Measurements from ENCODE around the gene DQX1. TPM values are rescaled to one million over a fixed set of nuclear protein-coding genes. Genes with fewer than 3 reads are reported as not detected.
A peak's percentile ranks its signal among the peaks of the same experiment; 100 is the strongest.
"Not testable (repeated sequence)": the region's sequence is repeated elsewhere in the genome, so short reads cannot be mapped to it uniquely, and the experiment has no call there.

The DQX1 gene
- total RNA-seq, 1 experiment from 2014 or later = 1.3 TPM

DNA sequence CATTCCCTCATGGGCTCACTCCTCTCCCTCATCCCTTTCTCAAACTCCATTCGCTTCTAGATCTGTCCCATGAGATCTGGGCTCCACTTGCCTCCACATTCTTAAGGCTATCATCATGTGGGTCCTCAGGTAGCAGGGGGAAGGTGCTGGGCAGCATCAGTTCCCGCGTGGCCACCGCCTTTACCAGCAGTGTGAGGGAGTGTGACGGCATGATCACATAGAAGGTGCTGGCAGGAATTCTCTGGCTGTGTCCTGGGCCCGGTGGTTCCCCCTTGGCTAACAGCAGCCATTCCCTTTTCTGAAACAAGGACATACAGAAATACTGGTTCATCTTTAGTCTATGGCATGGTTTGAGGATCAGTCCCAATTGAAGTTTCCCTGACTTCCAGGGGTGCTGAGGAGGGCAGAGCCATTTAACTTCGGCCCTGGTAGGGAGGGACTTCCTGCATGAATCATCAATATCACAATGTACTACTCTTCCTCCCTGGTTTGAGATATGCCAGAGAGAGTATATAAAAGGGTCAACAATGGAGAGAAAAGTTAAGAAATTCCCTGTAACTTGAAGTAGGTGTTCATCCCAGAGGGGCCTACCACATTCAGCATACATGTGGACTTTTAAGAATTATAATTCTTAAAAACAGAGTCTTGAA, 36.2 kb upstream of the DQX1 start:
- Mint-ChIP-seq H3K36me3 (no peaks in the 10 kb centered on the region), H3K4me1 (peaks cover 13% of the 10 kb centered on the region), H3K27ac (no peak overlapping the region), H3K27me3 (ENCODE audit: low read depth) (peaks cover 52% of the 10 kb centered on the region), H3K4me3 (no peak overlapping the region), H3K9me3 (no peaks in the 10 kb centered on the region)
- no peak for ATAC-seq
- ChIA-PET POLR2A (no interaction called here), CTCF (no interaction called here)
- TF ChIP-seq FOXJ3 (CRISPR knock-in tag; IDR thresholded peaks at IDR 0.05; ENCODE audit: borderline replicate concordance) (no peak), FOXK1 (CRISPR knock-in tag; IDR thresholded peaks at IDR 0.05) (no peak), ZNF396 (CRISPR knock-in tag; IDR thresholded peaks at IDR 0.05; ENCODE audit: borderline replicate concordance) (no peak), HMGA2 (CRISPR knock-in tag; IDR thresholded peaks at IDR 0.05) (no peak), ZNF671 (CRISPR knock-in tag; IDR thresholded peaks at IDR 0.05) (no peak), JUN (CRISPR knock-in tag; IDR thresholded peaks at IDR 0.05) (no peak), NR3C1 (CRISPR knock-in tag; conservative IDR thresholded peaks at IDR 0.05; ENCODE audit: low read depth) (no peak), ELF4 (CRISPR knock-in tag; IDR thresholded peaks at IDR 0.05; ENCODE audit: low read depth) (no peak), RORB (CRISPR knock-in tag; IDR thresholded peaks at IDR 0.05) (no peak)
- TF ChIP-seq, protein P1, sequence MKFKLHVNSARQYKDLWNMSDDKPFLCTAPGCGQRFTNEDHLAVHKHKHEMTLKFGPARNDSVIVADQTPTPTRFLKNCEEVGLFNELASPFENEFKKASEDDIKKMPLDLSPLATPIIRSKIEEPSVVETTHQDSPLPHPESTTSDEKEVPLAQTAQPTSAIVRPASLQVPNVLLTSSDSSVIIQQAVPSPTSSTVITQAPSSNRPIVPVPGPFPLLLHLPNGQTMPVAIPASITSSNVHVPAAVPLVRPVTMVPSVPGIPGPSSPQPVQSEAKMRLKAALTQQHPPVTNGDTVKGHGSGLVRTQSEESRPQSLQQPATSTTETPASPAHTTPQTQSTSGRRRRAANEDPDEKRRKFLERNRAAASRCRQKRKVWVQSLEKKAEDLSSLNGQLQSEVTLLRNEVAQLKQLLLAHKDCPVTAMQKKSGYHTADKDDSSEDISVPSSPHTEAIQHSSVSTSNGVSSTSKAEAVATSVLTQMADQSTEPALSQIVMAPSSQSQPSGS (CRISPR knock-in tag; IDR thresholded peaks at IDR 0.05; ENCODE audit: borderline replicate concordance, low read depth) = no peak
- TF ChIP-seq, protein P2, sequence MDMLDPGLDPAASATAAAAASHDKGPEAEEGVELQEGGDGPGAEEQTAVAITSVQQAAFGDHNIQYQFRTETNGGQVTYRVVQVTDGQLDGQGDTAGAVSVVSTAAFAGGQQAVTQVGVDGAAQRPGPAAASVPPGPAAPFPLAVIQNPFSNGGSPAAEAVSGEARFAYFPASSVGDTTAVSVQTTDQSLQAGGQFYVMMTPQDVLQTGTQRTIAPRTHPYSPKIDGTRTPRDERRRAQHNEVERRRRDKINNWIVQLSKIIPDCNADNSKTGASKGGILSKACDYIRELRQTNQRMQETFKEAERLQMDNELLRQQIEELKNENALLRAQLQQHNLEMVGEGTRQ (CRISPR knock-in tag; IDR thresholded peaks at IDR 0.05) = no peak
- no peak for DNase-seq (ENCODE audit: low spot score)

DNA sequence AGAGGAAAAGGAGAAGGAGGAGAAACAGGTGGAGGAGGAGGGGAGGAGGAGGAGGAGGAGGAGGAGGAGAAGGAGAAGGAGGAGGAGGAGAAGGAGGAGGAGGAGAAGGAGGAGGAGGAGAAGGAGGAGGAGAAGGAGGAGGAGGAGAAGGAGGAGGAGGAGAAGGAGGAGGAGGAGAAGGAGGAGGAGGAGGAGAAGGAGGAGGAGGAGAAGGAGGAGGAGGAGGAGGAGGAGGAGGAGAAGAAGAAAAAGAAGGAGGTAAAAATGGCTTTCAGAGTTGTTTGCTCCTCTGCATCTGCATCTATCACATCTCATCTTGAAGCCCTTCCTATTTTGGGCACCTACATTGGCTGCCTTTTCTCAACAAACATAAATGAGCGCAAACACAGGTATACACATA, 35.0 kb upstream of the DQX1 start:
- Mint-ChIP-seq H3K4me1 (peaks cover 13% of the 10 kb centered on the region), H3K27me3 (ENCODE audit: low read depth) (peaks cover 59% of the 10 kb centered on the region)
- ATAC-seq; POLR2A ChIA-PET; DNase-seq (ENCODE audit: low spot score); H3K36me3 Mint-ChIP-seq; H3K27ac Mint-ChIP-seq; H3K9me3 Mint-ChIP-seq; H3K4me3 Mint-ChIP-seq: not testable (repeated sequence)
- CTCF ChIA-PET = interaction anchor here (1.4 to 1.6 kb wide), 2 partner anchors 11 to 88 kb away, joined by 4 to 8 read pairs; partner anchors contain the start of gene MRPL53
- TF ChIP-seq ZNF263 (CRISPR knock-in tag; IDR thresholded peaks at IDR 0.05; ENCODE audit: low read depth) = peak; percentile 83; the same call in 1 of the 2 replicates

DNA sequence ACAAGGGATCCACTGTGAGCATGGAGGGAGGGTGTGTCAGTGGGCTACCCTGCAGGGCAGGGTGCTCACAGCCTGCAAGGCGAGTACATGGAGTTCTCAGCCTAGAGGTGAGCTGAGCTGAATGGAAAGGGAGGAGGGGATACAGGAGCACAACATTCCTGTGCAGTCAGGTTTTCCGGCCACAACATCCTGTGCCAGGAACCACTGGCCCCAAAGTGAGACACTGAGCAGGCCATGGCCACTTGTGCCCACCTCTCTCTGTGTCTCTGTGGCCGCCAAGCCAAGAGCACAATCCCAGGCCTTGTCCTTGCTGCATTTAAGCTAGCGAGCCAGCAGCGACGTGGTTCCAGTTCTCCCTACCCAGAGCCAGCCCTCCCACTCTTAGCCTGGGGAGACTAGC, 34.6 kb upstream of the DQX1 start:
- Mint-ChIP-seq H3K4me3 (no peak overlapping the region), H3K27ac (no peak overlapping the region), H3K27me3 (ENCODE audit: low read depth) (peaks cover 60% of the 10 kb centered on the region), H3K4me1 (peaks cover 13% of the 10 kb centered on the region), H3K9me3 (no peaks in the 10 kb centered on the region), H3K36me3 (no peaks in the 10 kb centered on the region)
- no peak for DNase-seq (ENCODE audit: low spot score)
- CTCF ChIA-PET = interaction anchor here (1.0 to 1.6 kb wide), 4 partner anchors 12 to 88 kb away, joined by 3 to 8 read pairs (median 4); partner anchors contain the start of gene MRPL53
- POLR2A ChIA-PET = interaction anchor here (0.6 kb wide), 1 partner anchor 21 kb away, joined by 3 read pairs; no protein-coding TSS in a partner anchor
- peak; percentile 19; the same call in 1 of the 2 replicates for ATAC-seq
- TF ChIP-seq, protein P3, sequence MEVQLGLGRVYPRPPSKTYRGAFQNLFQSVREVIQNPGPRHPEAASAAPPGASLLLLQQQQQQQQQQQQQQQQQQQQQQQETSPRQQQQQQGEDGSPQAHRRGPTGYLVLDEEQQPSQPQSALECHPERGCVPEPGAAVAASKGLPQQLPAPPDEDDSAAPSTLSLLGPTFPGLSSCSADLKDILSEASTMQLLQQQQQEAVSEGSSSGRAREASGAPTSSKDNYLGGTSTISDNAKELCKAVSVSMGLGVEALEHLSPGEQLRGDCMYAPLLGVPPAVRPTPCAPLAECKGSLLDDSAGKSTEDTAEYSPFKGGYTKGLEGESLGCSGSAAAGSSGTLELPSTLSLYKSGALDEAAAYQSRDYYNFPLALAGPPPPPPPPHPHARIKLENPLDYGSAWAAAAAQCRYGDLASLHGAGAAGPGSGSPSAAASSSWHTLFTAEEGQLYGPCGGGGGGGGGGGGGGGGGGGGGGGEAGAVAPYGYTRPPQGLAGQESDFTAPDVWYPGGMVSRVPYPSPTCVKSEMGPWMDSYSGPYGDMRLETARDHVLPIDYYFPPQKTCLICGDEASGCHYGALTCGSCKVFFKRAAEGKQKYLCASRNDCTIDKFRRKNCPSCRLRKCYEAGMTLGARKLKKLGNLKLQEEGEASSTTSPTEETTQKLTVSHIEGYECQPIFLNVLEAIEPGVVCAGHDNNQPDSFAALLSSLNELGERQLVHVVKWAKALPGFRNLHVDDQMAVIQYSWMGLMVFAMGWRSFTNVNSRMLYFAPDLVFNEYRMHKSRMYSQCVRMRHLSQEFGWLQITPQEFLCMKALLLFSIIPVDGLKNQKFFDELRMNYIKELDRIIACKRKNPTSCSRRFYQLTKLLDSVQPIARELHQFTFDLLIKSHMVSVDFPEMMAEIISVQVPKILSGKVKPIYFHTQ (CRISPR knock-in tag; IDR thresholded peaks at IDR 0.05) = no peak
- no peak for TF ChIP-seq NFATC4 (CRISPR knock-in tag; IDR thresholded peaks at IDR 0.05)
- TF ChIP-seq ZNF396 (CRISPR knock-in tag; IDR thresholded peaks at IDR 0.05; ENCODE audit: borderline replicate concordance) = no peak
- TF ChIP-seq, protein P4, sequence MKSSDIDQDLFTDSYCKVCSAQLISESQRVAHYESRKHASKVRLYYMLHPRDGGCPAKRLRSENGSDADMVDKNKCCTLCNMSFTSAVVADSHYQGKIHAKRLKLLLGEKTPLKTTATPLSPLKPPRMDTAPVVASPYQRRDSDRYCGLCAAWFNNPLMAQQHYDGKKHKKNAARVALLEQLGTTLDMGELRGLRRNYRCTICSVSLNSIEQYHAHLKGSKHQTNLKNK (CRISPR knock-in tag; IDR thresholded peaks at IDR 0.05) = no peak
- TF ChIP-seq, protein P5, sequence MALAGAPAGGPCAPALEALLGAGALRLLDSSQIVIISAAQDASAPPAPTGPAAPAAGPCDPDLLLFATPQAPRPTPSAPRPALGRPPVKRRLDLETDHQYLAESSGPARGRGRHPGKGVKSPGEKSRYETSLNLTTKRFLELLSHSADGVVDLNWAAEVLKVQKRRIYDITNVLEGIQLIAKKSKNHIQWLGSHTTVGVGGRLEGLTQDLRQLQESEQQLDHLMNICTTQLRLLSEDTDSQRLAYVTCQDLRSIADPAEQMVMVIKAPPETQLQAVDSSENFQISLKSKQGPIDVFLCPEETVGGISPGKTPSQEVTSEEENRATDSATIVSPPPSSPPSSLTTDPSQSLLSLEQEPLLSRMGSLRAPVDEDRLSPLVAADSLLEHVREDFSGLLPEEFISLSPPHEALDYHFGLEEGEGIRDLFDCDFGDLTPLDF (CRISPR knock-in tag; IDR thresholded peaks at IDR 0.05) = no peak
- no peak for TF ChIP-seq SMAD3 (CRISPR knock-in tag; IDR thresholded peaks at IDR 0.05; ENCODE audit: borderline replicate concordance)
- no peak for TF ChIP-seq IRF2 (CRISPR knock-in tag; IDR thresholded peaks at IDR 0.05; ENCODE audit: borderline replicate concordance, low read depth)
- TF ChIP-seq, protein P6, sequence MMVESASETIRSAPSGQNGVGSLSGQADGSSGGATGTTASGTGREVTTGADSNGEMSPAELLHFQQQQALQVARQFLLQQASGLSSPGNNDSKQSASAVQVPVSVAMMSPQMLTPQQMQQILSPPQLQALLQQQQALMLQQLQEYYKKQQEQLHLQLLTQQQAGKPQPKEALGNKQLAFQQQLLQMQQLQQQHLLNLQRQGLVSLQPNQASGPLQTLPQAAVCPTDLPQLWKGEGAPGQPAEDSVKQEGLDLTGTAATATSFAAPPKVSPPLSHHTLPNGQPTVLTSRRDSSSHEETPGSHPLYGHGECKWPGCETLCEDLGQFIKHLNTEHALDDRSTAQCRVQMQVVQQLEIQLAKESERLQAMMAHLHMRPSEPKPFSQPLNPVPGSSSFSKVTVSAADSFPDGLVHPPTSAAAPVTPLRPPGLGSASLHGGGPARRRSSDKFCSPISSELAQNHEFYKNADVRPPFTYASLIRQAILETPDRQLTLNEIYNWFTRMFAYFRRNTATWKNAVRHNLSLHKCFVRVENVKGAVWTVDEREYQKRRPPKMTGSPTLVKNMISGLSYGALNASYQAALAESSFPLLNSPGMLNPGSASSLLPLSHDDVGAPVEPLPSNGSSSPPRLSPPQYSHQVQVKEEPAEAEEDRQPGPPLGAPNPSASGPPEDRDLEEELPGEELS (CRISPR knock-in tag; IDR thresholded peaks at IDR 0.05) = no peak
- TF ChIP-seq ZNF219 (CRISPR knock-in tag; IDR thresholded peaks at IDR 0.05; ENCODE audit: borderline replicate concordance) = no peak
- no peak for TF ChIP-seq TEAD4 (CRISPR knock-in tag; IDR thresholded peaks at IDR 0.05)
- TF ChIP-seq, protein P7, sequence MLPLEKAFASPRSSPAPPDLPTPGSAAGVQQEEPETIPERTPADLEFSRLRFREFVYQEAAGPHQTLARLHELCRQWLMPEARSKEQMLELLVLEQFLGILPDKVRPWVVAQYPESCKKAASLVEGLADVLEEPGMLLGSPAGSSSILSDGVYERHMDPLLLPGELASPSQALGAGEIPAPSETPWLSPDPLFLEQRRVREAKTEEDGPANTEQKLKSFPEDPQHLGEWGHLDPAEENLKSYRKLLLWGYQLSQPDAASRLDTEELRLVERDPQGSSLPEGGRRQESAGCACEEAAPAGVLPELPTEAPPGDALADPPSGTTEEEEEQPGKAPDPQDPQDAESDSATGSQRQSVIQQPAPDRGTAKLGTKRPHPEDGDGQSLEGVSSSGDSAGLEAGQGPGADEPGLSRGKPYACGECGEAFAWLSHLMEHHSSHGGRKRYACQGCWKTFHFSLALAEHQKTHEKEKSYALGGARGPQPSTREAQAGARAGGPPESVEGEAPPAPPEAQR (CRISPR knock-in tag; IDR thresholded peaks at IDR 0.05) = no peak

Data from WTC11 (cell line).